Colonic mucosa (tissue), 4 donors: Measurements from ENCODE around the gene CPZ. TPM values are rescaled to one million over a fixed set of nuclear protein-coding genes. Genes with fewer than 3 reads are reported as not detected.

ENCODE experiments used
- DNase-seq: peaks from one replicate; pipeline ENCODE4 v3.0.0-alpha.2; 2020
- H3K27ac ChIP-seq: fragments of 200-600 bp; one replicate; pipeline ENCODE4 v1.8.0; 2021
- H3K27me3 ChIP-seq: fragments of 200-600 bp; one replicate; pipeline ENCODE4 v1.8.0; 2021
- H3K36me3 ChIP-seq: fragments of 200-600 bp; one replicate; pipeline ENCODE4 v1.8.0; 2021
- H3K4me1 ChIP-seq: fragments of 200-600 bp; one replicate; pipeline ENCODE4 v1.8.0; 2021; ENCODE audit warnings: mild to moderate bottlenecking
- H3K4me3 ChIP-seq: fragments of 200-600 bp; one replicate; pipeline ENCODE4 v1.8.0; 2021
- H3K9ac ChIP-seq, 2 donors: one replicate each; pipeline ENCODE4 v1.7.0; 2013; ENCODE audit warnings: control low read depth in 2 of 2, low read depth in 2 of 2, low read length in 2 of 2
- H3K9me3 ChIP-seq: fragments of 200-600 bp; one replicate; pipeline ENCODE4 v1.8.0; 2021
- intact Hi-C: fragments of 100-400 bp; cut with DNase I; formaldehyde crosslinking; loops from one replicate; pipeline ENCODE4 v1.14.1; 2022
- total RNA-seq, 2 donors: library from RNA; stranded (reverse); fragmentation: NEBNext Ultra II Directional in 1 of 2; extraction: Animal tissue kit (Norgen Biotek cat#: 25700) in 1 of 2; gene quantifications; one replicate each; pipeline ENCODE4 v1.2.1, GENCODE V29; 2021
- TF ChIP-seq, protein P1 (sequence below): fragments of 200-600 bp; IDR thresholded peaks from one replicate; pipeline ENCODE4 v1.8.0; 2022; ENCODE audit warnings: antibody characterized with exemption, mild to moderate bottlenecking
- donor health status: healthy.
- donor health status: DM: no; HTN: no; CAD: no.
- donor health status: DM: no; HTN: no; CAD: no.

The CPZ gene
- total RNA-seq, 2 donors from 2014 or later: 1.2 to 1.5 TPM

DNA sequence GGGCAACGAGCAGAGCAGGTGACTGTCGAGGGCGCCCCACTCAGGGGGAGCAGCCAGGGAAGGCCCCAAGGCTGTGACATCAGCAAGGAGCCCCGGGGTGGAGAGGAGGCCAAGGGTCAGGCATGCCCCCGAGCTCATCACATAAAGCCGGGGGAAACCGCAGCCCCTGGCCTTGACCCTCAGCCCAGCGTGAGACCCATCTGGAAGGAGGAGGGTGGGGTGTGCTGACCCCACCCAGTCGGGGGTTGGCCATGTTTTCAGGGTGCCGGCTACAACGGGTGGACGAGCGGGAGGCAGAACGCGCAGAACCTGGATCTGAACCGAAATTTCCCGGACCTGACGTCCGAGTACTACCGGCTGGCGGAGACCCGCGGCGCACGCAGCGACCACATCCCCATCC, 13.9 kb downstream of the CPZ start:
- Histone ChIP-seq H3K36me3 (no peaks in the 10 kb centered on the region), H3K4me1 (no peaks in the 10 kb centered on the region), H3K9me3 (no peaks in the 10 kb centered on the region), H3K9ac (no peak overlapping the region), H3K27ac (no peak overlapping the region), H3K4me3 (no peak overlapping the region), H3K27me3 (peaks cover 4% of the 10 kb centered on the region)
- intact Hi-C loops: no loop called here
- TF ChIP-seq, protein P1, sequence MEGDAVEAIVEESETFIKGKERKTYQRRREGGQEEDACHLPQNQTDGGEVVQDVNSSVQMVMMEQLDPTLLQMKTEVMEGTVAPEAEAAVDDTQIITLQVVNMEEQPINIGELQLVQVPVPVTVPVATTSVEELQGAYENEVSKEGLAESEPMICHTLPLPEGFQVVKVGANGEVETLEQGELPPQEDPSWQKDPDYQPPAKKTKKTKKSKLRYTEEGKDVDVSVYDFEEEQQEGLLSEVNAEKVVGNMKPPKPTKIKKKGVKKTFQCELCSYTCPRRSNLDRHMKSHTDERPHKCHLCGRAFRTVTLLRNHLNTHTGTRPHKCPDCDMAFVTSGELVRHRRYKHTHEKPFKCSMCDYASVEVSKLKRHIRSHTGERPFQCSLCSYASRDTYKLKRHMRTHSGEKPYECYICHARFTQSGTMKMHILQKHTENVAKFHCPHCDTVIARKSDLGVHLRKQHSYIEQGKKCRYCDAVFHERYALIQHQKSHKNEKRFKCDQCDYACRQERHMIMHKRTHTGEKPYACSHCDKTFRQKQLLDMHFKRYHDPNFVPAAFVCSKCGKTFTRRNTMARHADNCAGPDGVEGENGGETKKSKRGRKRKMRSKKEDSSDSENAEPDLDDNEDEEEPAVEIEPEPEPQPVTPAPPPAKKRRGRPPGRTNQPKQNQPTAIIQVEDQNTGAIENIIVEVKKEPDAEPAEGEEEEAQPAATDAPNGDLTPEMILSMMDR: no peak
- no peak for DNase-seq

- intact Hi-C loops: no loop called here
- no peak overlapping the region for H3K4me3 ChIP-seq
- DNase-seq: no peak
These were observed 14.4 kb downstream of the CPZ start for GRCh38 chr4:8606966-8607365.

GRCh38 chr4:8607603-8608481, 15.3 kb downstream of the CPZ start:
- Histone ChIP-seq H3K4me3 (no peak overlapping the region), H3K27me3 (peaks cover 4% of the 10 kb centered on the region), H3K9ac (no peak overlapping the region), H3K36me3 (no peaks in the 10 kb centered on the region), H3K4me1 (no peaks in the 10 kb centered on the region), H3K9me3 (no peaks in the 10 kb centered on the region), H3K27ac (no peak overlapping the region)
- no peak for DNase-seq
- intact Hi-C loops: no loop called here
- TF ChIP-seq, protein P1: peak; percentile 98

More at GRCh38 chr4:8606966-8607365, 14.4 kb downstream of the CPZ start:
- Histone ChIP-seq H3K27ac (no peak overlapping the region), H3K9me3 (no peaks in the 10 kb centered on the region), H3K27me3 (peaks cover 4% of the 10 kb centered on the region), H3K9ac (no peak overlapping the region), H3K36me3 (no peaks in the 10 kb centered on the region), H3K4me1 (no peaks in the 10 kb centered on the region)
- TF ChIP-seq, protein P1: no peak

- Histone ChIP-seq H3K27me3 (peaks cover 4% of the 10 kb centered on the region), H3K36me3 (no peaks in the 10 kb centered on the region), H3K27ac (no peak overlapping the region), H3K4me3 (no peak overlapping the region), H3K9me3 (no peaks in the 10 kb centered on the region), H3K9ac (no peak overlapping the region), H3K4me1 (no peaks in the 10 kb centered on the region)
- intact Hi-C loops: no loop called here
- no peak for DNase-seq
- TF ChIP-seq, protein P1: no peak
These were observed 16.3 kb downstream of the CPZ start for GRCh38 chr4:8608714-8609391.

DNA sequence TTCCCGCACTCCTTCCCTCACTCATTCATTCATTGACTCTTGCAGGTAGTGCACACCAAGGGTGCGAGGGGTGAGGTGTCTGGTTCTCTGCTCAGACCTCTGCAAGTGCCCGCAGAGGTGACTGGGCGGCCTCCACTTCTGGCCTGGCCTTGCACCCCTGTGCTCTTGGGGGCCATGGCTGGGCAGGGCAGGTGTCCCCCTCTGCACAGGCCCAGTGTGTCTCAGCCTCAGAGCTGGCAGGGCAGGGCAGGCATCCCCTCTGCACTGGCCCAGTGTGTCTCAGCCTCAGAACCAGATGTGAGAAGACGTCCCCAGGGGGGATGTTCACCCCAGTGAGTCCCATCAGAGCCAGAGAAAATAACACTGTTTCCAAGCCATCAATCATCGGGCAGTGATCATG, 16.8 kb downstream of the CPZ start:
- intact Hi-C loops: no loop called here
- no peak overlapping the region for H3K9ac ChIP-seq
- H3K9me3 ChIP-seq: no peaks in the 10 kb centered on the region
- TF ChIP-seq, protein P1: no peak
- H3K27me3 ChIP-seq: peaks cover 4% of the 10 kb centered on the region
- H3K4me3 ChIP-seq: no peak overlapping the region
- H3K4me1 ChIP-seq: no peaks in the 10 kb centered on the region
- no peak overlapping the region for H3K27ac ChIP-seq
- DNase-seq: no peak
- no peaks in the 10 kb centered on the region for H3K36me3 ChIP-seq
